HepG2 (cell line): Measurements from ENCODE around the gene NOTCH4. TPM values are rescaled to one million over a fixed set of nuclear protein-coding genes. Genes with fewer than 3 reads are reported as not detected.

Source experiments
- ARNT2 ChIP-seq: sonication (generic); formaldehyde crosslinking; IDR thresholded peaks from 2 replicates; pipeline ENCODE4 v1.8.0; 2022; ENCODE audit warnings: mild to moderate bottlenecking, low read depth, missing genetic modification reagents, moderate library complexity
- CERS6 ChIP-seq: sonication (generic); formaldehyde crosslinking; IDR thresholded peaks from 2 replicates; pipeline ENCODE4 v1.5.0; 2020; ENCODE audit warnings: missing genetic modification reagents
- DMTF1 ChIP-seq: sonication (generic); formaldehyde crosslinking; IDR thresholded peaks from 2 replicates; pipeline ENCODE4 v1.4.0; 2020; ENCODE audit warnings: mild to moderate bottlenecking, missing genetic modification reagents
- ETV6 ChIP-seq: sonication (generic); formaldehyde crosslinking; conservative IDR thresholded peaks from 2 replicates; pipeline ENCODE4 v1.4.0; 2020; ENCODE audit warnings: missing genetic modification reagents
- KLF9 ChIP-seq: IDR thresholded peaks from 2 replicates; pipeline ENCODE4 v1.6.1; 2016; ENCODE audit warnings: low read depth
- RORA ChIP-seq: sonication (generic); formaldehyde crosslinking; IDR thresholded peaks from 2 replicates; pipeline ENCODE4 v1.5.0; 2020; ENCODE audit warnings: mild to moderate bottlenecking, missing genetic modification reagents, moderate library complexity
- SALL1 ChIP-seq: sonication (generic); formaldehyde crosslinking; IDR thresholded peaks from 2 replicates; pipeline ENCODE4 v1.8.0; 2022; ENCODE audit warnings: mild to moderate bottlenecking, missing genetic modification reagents
- SNAPC4 ChIP-seq: sonication (generic); formaldehyde crosslinking; IDR thresholded peaks from 2 replicates; pipeline ENCODE4 v1.4.0; 2020; ENCODE audit warnings: mild to moderate bottlenecking, missing genetic modification reagents
- SOX5 ChIP-seq: IDR thresholded peaks from 2 replicates; pipeline ENCODE4 v1.6.1; 2016; ENCODE audit warnings: borderline replicate concordance
- SOX6 ChIP-seq, 2 experiments: fragments of 450-650 bp in 1 of 2; sonication (generic) in 1 of 2; formaldehyde crosslinking in 1 of 2; IDR thresholded peaks; 2 replicates each; pipeline versions ENCODE4 v1.4.0 to v1.6.1; 2017 to 2020; ENCODE audit warnings: antibody characterized with exemption in 1 of 2, mild to moderate bottlenecking in 1 of 2, missing genetic modification reagents in 1 of 2
- TBP ChIP-seq: sonication (generic); formaldehyde crosslinking; IDR thresholded peaks from 2 replicates; pipeline ENCODE4 v1.5.0; 2020; ENCODE audit warnings: missing genetic modification reagents
- ZC3H4 ChIP-seq: sonication (generic); formaldehyde crosslinking; IDR thresholded peaks from 2 replicates; pipeline ENCODE4 v1.4.0; 2020; ENCODE audit warnings: missing genetic modification reagents, borderline replicate concordance
- ZEB1 ChIP-seq: IDR thresholded peaks from 2 replicates; pipeline ENCODE4 v1.6.1; 2012; ENCODE audit warnings: mild to moderate bottlenecking, low read depth, inconsistent platforms; ENCODE audit not compliant: insufficient replicate concordance
- ZMYM4 ChIP-seq: sonication (generic); formaldehyde crosslinking; IDR thresholded peaks from 2 replicates; pipeline ENCODE4 v1.8.1; 2023; ENCODE audit warnings: mild to moderate bottlenecking, missing genetic modification reagents
- ZNF354B ChIP-seq: sonication (generic); formaldehyde crosslinking; IDR thresholded peaks from 2 replicates; pipeline ENCODE4 v1.8.0; 2022; ENCODE audit warnings: mild to moderate bottlenecking, missing genetic modification reagents
- ZNF597 ChIP-seq: sonication (generic); formaldehyde crosslinking; IDR thresholded peaks from 2 replicates; pipeline ENCODE4 v1.5.0; 2020; ENCODE audit warnings: missing genetic modification reagents
- polyA plus RNA-seq, 8 experiments: library from polyadenylated mRNA; depleted of rRNA in 3 of 8; stranded (reverse) in 7 of 8; unstranded in 1 of 8; fragments of >200 nt; fragmentation: Illumina TruSeq in 4 of 8; extraction: Trizol in 4 of 8; gene quantifications; 2 replicates each; pipeline versions ENCODE4 v1.2.1 to v1.2.3, GENCODE V29; 2011 to 2016; ENCODE audit warnings: low read depth in 4 of 8, missing spikeins in 1 of 8, mixed read lengths in 1 of 8; ENCODE audit not compliant: insufficient read depth in 1 of 8
- total RNA-seq, 5 experiments: library from RNA; depleted of rRNA; stranded (reverse); fragments of >200 nt; fragmentation: Illumina TruSeq; extraction: Trizol; gene quantifications; 2 replicates each; pipeline ENCODE4 v1.2.3, GENCODE V29; 2016; ENCODE audit warnings: low read depth in 1 of 5
- TF ChIP-seq, protein P1 (sequence below): sonication (generic); formaldehyde crosslinking; IDR thresholded peaks from 2 replicates; pipeline ENCODE4 v1.4.0; 2020; ENCODE audit warnings: missing genetic modification reagents

NOTCH4 gene
- total and polyA plus RNA-seq, 2 of the 13 experiments (the other 11 are each of a cell fraction or from before 2014, with no cell fraction given) = 0.51 to 0.83 TPM

DNA sequence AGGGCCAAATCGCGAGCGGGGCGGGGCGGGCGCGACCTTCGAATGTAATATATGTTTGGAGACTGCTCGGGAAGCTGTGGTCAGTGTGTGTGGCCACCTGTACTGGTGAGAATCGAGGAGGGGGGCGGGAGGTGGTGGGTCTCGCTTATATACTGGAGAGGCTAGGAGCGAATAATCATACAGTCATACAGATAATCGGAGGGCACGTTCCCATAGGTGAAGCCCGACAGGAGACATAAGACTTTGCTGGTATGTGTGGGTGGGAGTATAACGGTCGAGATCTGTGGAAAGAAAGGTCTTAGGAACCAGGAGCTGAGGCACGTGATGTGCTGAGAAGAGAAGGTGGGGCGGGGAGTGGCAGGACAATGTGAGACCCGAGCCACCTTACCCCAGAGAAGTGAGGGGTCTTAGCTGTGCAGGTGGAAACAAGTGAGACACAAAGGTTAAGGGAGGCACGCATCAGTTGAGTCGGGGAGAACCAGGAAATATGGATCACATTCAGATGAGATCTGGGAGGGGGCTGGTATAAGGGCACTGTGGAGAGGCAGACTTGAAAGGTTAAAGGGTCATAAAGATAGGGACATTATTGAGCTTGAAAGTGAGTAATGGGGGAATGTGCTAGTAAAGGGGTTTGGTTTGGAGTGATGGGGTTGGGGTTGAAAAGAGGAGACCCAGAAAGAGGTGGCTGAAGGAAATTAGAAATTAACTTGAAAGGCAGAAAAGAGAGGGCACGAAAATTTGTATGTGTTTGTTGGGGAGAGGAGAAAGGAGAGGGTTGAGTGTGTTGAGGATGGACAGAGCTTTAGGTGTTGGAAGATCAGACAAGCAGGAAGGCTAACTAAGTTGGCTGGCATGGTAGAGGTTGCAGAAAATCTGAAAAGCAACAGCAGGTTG lies 45.1 kb downstream of the NOTCH4 start (continued):
- TF ChIP-seq ARNT2 (CRISPR knock-in tag) (no peak), ZNF354B (CRISPR knock-in tag) (no peak), SOX6 (IDR thresholded peaks at IDR 0.05) (no peak), SOX6 (CRISPR knock-in tag; IDR thresholded peaks at IDR 0.05) (peak; percentile 36; the same call in 1 of the 2 replicates), TBP (CRISPR knock-in tag) (no peak), SALL1 (CRISPR knock-in tag) (0 out of 2 replicates have a peak, but pooled peaks have one; percentile 6), RORA (CRISPR knock-in tag) (no peak), ETV6 (no peak), ZNF597 (no peak), ZC3H4 (0 out of 2 replicates have a peak, but pooled peaks have one; percentile 33), SNAPC4 (CRISPR knock-in tag) (peak; percentile 57; the same call in 1 of the 2 replicates), DMTF1 (no peak), ZMYM4 (CRISPR knock-in tag) (peak; percentile 3; the same call in 1 of the 2 replicates), CERS6 (CRISPR knock-in tag) (no peak), KLF9 (CRISPR knock-in tag) (0 out of 2 replicates have a peak, but pooled peaks have one; percentile 14), SOX5 (CRISPR knock-in tag) (no peak), ZEB1 (no peak)
- TF ChIP-seq, protein P1, sequence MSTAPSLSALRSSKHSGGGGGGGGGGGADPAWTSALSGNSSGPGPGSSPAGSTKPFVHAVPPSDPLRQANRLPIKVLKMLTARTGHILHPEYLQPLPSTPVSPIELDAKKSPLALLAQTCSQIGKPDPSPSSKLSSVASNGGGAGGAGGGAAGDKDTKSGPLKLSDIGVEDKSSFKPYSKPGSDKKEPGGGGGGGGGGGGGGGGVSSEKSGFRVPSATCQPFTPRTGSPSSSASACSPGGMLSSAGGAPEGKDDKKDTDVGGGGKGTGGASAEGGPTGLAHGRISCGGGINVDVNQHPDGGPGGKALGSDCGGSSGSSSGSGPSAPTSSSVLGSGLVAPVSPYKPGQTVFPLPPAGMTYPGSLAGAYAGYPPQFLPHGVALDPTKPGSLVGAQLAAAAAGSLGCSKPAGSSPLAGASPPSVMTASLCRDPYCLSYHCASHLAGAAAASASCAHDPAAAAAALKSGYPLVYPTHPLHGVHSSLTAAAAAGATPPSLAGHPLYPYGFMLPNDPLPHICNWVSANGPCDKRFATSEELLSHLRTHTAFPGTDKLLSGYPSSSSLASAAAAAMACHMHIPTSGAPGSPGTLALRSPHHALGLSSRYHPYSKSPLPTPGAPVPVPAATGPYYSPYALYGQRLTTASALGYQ = no peak
